RWPE1 (cell line): ENCODE results near the gene WHAMM.

Source experiments
- CTCF ChIA-PET: fragments of 350-600 bp; sonication (Branson Sonifier 250); formaldehyde crosslinking; extraction: SDS; loops from one replicate; lab custom pipeline; 2021; lab: Yijun Ruan, JAX
- POLR2A ChIA-PET: fragments of 400-600 bp; formaldehyde crosslinking; extraction: SDS; loops from one replicate; lab custom pipeline; 2020; ENCODE audit warnings: antibody characterized with exemption; ENCODE audit not compliant: low non-redundant PET; lab: Yijun Ruan, JAX
- DNase-seq: peaks from one replicate; pipeline ENCODE4 v3.0.0; 2012; ENCODE audit warnings: low spot score
- H3K27ac ChIP-seq: fragments of 450-650 bp; 2 replicates; pipeline ENCODE4 v1.5.1; 2017
- TF ChIP-seq, protein P1 (sequence below): fragments of 450-650 bp; conservative IDR thresholded peaks from 2 replicates; pipeline ENCODE4 v1.5.1; 2017; ENCODE audit warnings: low read depth, mild to moderate bottlenecking

WHAMM gene

DNA sequence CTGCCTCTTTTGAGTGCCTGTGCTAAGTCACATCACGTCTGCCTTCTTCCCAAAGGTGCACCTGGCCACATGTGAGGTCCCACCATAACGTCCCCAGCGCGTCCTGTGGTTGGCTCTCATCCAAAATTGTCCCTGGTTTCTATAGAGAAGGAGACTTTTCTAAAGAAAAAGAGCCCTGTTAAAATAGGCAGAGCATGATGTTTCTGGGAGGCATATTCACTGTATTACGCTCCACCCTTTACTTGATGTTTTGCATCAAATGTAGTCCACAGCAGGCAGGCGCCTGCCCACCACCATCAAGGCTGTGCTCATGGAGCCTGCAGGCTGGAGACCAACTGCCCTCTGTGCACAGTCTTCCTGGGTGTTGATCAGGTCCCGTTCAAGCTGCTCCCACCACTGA is 36.3 kb downstream of the WHAMM start:
- ChIA-PET POLR2A (no interaction called here), CTCF (no interaction called here)
- no peak for DNase-seq
- peak overlapping the region; percentile 17 for H3K27ac ChIP-seq
- TF ChIP-seq, protein P1, sequence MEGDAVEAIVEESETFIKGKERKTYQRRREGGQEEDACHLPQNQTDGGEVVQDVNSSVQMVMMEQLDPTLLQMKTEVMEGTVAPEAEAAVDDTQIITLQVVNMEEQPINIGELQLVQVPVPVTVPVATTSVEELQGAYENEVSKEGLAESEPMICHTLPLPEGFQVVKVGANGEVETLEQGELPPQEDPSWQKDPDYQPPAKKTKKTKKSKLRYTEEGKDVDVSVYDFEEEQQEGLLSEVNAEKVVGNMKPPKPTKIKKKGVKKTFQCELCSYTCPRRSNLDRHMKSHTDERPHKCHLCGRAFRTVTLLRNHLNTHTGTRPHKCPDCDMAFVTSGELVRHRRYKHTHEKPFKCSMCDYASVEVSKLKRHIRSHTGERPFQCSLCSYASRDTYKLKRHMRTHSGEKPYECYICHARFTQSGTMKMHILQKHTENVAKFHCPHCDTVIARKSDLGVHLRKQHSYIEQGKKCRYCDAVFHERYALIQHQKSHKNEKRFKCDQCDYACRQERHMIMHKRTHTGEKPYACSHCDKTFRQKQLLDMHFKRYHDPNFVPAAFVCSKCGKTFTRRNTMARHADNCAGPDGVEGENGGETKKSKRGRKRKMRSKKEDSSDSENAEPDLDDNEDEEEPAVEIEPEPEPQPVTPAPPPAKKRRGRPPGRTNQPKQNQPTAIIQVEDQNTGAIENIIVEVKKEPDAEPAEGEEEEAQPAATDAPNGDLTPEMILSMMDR: no peak

DNA sequence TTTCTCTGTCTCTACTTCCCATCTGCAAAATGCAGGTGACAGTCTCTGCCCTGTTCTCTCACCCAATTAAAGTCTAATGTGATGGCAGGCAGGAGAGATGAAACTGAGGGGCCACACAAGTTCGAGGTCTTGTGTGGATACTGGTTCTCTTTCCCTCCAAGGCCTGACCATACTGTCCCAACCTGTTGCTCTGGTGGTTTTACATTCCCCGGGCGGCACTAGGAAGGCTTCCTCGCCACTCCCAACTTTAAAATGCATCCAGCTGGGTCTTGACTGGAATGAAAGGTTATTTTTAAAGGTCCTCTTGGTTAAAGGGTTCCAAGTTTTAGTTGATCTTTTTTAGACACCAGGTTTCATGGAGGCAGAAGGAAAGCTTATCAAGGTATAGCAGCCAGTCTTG is 37.2 kb downstream of the WHAMM start:
- ChIA-PET POLR2A (no interaction called here), CTCF (no interaction called here)
- TF ChIP-seq, protein P1: no peak
- DNase-seq: no peak
- H3K27ac ChIP-seq: 0 out of 2 replicates have a peak overlapping the region, but pooled peaks have one; percentile 3

DNA sequence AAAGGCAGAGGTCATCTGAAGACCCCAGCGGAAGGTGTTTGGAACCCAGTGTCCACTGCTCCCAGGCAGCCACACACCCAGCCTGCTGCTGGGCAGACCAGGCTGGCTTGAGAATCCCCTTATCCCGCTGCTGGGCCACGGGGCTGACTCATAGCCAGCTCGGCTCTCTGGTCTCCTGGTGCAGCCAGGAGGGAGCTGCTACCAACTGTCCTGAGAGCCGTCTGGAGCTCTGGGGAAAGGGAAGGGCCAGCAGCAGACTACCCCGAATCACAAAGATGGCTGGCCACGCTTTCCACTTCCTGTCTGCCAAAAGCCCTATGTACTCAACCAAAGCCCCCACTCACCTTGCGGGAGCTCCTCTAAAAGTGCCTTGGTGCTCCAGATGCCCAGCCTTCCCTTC is 38.3 kb downstream of the WHAMM start:
- no peak for DNase-seq
- H3K27ac ChIP-seq: no peak overlapping the region
- POLR2A ChIA-PET: no interaction called here

DNA sequence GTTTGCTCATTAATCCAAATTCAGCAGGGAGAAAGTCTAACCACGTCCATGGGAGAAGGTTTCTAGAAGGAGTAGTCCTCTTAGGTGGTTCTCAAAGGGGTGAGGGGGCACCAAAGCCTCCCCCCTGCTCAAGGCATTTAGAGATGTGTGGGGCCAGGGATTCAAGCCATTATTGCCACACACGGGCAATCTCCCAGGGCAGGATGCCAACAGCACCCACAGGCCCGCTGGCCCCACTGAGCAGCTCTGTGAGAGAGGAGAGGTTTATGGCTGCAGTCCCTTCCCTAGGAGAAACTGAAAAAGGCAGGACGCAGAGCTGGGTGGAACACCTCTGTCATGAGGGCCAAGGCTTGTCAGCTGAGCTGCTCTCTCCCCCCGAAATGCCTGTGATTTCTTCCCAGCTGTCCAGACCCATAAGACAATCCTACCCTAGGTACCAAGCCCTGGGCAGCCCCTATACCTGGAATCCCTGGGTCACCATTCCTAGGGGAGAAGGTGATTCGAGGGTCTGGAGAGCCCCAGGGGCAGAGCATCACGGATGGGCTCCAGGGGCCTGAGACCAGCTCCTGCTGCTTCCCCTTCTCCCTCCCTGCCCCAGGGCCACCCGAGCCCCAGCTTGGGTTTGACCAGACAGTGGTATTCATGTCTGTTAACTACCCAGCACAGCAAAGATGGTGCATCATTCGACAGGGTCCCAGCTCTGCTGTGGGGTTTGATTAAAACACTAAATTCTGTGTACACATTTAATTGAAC is 39.0 kb downstream of the WHAMM start:
- H3K27ac ChIP-seq: no peak overlapping the region
- TF ChIP-seq, protein P1: no peak
- CTCF ChIA-PET: interaction anchor here (1.7 to 1.9 kb wide), 2 partner anchors 152 to 162 kb away, joined by 5 to 17 read pairs; partner anchors contain the start of gene C15orf40
- DNase-seq: no peak
- POLR2A ChIA-PET: no interaction called here

More for the DNA sequence above, 38.3 kb downstream of the WHAMM start:
- TF ChIP-seq, protein P1: no peak
- CTCF ChIA-PET: no interaction called here

DNA sequence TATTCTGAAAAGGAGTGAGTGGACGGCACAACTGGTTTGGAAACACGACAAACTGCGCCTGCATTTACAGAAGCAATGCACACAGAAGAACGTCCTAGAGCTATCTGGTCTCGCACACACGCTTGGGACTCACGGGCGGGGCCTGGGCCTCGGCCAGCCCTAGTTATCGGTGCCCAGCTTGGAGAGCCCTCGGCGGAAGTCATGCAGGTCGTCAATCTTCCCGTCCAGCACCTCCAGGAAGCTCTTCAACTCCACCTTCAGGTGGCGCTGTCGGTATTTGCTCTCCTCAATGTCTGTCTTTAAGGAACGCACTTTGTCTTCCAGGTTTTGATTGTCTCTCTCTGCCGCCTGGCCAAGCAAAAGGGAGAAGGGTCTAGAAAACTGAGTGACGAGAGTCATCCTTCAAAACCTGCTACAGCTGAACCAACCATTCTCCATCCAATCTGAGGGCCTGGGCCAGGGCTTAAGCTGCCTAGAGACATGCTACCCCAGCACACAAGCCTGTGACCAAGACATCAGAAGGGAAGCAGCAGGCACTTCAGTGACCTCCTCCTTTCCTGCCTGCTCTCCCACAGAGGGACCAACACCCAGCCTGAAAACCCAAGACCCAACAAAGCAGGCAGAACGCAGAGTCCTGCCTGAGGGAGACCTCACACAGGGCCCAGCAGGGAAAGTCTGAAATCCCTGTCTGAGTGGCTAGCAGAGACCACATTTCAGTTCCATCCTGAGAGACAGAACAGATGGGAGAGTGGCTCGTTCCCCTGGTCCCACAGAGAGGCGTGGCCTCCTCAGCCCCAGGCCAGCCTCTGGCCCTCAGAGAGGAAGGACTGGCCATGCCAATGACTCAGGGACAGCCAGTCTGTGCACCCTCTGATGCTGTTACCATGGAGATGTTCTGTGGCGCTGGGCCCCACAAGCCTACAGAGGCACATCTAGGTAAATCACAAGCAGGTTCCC is 40.4 kb downstream of the WHAMM start:
- TF ChIP-seq, protein P1: peak; percentile 47
- H3K27ac ChIP-seq: peak overlapping the region; percentile 18
- DNase-seq: peak; percentile 50
- ChIA-PET CTCF (interaction anchor here (0.6 to 1.9 kb wide), 10 partner anchors 12 to 161 kb away, joined by 3 to 17 read pairs (median 5); partner anchors contain the start of genes C15orf40 and RAMAC), POLR2A (no interaction called here)

DNA sequence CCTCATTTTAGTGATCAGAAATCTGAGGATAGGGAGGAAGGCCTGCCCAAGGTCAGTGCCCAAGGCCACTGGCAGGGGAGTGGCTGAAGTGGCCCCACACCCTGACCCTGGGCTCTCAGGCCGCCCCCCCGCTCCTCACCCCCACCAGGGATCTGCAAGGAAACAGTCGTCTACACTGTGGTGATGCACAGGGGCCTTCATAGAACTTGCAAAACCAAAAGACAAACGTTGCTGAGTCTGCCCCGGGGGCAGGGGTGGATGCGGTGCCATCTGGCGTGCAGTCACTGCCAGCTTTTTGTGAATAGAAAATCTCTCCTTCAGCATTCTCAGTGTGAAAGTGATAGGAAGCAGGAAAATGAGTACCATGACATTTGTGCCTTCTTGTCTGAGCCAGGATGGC is 41.3 kb downstream of the WHAMM start:
- CTCF ChIA-PET: no interaction called here
- H3K27ac ChIP-seq: peak overlapping the region; percentile 17; the same call in 1 of the 2 replicates
- POLR2A ChIA-PET: no interaction called here
- TF ChIP-seq, protein P1: no peak
- no peak for DNase-seq
